ENCODE measurements around the gene KCNN4.

KCNN4 gene

GRCh38 chr19:43751466-43752220 lies 29.1 kb downstream of the KCNN4 start:
- DNase-seq (ENCODE audit: low spot score), result no peak
- TF ChIP-seq, protein P1, sequence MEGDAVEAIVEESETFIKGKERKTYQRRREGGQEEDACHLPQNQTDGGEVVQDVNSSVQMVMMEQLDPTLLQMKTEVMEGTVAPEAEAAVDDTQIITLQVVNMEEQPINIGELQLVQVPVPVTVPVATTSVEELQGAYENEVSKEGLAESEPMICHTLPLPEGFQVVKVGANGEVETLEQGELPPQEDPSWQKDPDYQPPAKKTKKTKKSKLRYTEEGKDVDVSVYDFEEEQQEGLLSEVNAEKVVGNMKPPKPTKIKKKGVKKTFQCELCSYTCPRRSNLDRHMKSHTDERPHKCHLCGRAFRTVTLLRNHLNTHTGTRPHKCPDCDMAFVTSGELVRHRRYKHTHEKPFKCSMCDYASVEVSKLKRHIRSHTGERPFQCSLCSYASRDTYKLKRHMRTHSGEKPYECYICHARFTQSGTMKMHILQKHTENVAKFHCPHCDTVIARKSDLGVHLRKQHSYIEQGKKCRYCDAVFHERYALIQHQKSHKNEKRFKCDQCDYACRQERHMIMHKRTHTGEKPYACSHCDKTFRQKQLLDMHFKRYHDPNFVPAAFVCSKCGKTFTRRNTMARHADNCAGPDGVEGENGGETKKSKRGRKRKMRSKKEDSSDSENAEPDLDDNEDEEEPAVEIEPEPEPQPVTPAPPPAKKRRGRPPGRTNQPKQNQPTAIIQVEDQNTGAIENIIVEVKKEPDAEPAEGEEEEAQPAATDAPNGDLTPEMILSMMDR (IDR thresholded peaks at IDR 0.05; ENCODE audit: extremely low read depth, missing control alignments), result no peak

GRCh38 chr19:43749898-43750297 lies 30.9 kb downstream of the KCNN4 start:
- TF ChIP-seq, protein P1 (IDR thresholded peaks at IDR 0.05; ENCODE audit: extremely low read depth, missing control alignments), result no peak
- no peak for DNase-seq (ENCODE audit: low spot score)

- no peak for DNase-seq (ENCODE audit: low spot score)
- TF ChIP-seq, protein P1 (IDR thresholded peaks at IDR 0.05; ENCODE audit: extremely low read depth, missing control alignments), result no peak
These were observed 31.6 kb downstream of the KCNN4 start for GRCh38 chr19:43749152-43749551.

DNA sequence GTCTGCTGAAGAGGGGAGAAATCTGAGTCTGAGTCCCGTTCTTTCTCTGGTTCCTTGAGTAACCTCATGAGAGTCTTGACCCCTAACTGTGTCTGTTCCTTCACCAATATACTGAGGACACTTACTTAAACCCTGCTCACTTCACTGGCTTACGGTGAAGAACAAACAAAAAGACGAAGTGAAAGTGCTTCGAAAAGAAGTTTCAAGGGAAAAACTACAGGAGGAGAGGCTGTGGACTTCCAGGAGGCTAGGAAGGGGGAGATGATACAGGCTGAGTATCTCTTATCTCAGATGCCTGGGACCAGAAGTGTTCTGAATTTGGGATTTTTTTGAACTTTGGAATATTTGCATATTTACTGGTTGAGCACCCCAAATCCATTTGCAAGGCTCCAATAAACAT lies 32.1 kb downstream of the KCNN4 start:
- no peak for DNase-seq (ENCODE audit: low spot score)
- TF ChIP-seq, protein P1 (IDR thresholded peaks at IDR 0.05; ENCODE audit: extremely low read depth, missing control alignments), result no peak

- TF ChIP-seq, protein P1 (IDR thresholded peaks at IDR 0.05; ENCODE audit: extremely low read depth, missing control alignments), result no peak
- no peak for DNase-seq (ENCODE audit: low spot score)
These were observed 32.6 kb downstream of the KCNN4 start for GRCh38 chr19:43748205-43748594.

GRCh38 chr19:43747557-43748204 lies 33.1 kb downstream of the KCNN4 start:
- peak; percentile 42 for DNase-seq (ENCODE audit: low spot score)
- TF ChIP-seq, protein P1 (IDR thresholded peaks at IDR 0.05; ENCODE audit: extremely low read depth, missing control alignments), result no peak

DNA sequence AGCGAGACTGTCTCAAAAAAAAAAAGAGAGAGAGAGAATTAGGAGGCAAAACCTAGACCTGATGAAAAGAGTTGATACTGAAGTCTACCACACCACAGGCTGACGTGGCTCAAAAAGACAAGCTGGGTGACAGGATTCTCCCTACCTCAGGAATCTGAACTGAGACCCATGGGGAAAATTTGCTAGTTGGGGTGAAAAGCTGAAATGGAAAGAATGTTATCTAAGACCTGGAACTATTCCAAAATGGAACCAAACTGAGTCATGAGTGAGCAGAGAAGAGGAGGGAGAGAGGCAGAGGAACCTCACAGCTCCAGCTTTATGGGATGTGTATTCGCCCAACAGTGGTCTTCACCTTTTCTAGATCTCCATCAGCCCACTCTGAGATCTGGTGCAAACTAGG lies 37.7 kb downstream of the KCNN4 start:
- TF ChIP-seq, protein P1 (IDR thresholded peaks at IDR 0.05; ENCODE audit: extremely low read depth, missing control alignments), result no peak
- no peak for DNase-seq (ENCODE audit: low spot score)

All from GM20000 (cell line).